K562 (cell line): ENCODE data around the gene HK1. TPM values are rescaled to one million over a fixed set of nuclear protein-coding genes. Genes with fewer than 3 reads are reported as not detected.

Source experiments
- ATAC-seq: fragments of 200-7000 bp; cut with Tn5 transposase; 3 replicates; pipeline ENCODE4 v1.9.1; 2020; ENCODE audit warnings: moderate library complexity
- BruUV-seq: library from RNA; stranded (reverse); fragments of 400-500 nt; replicated peaks from 2 replicates; lab custom pipeline; 2021; lab: Mats Ljungman, UMichigan
- CTCF ChIA-PET: fragments of 300-600 bp; formaldehyde crosslinking; extraction: SDS; loops from one replicate; lab custom pipeline; 2021; ENCODE audit warnings: low intra/inter-chr PET ratio; lab: Yijun Ruan, JAX
- POLR2A ChIA-PET: fragments of 300-600, 350-650 bp; sonication (Branson Sonifier 250); formaldehyde crosslinking; extraction: SDS; loops from one replicate; lab custom pipeline; 2021; ENCODE audit warnings: antibody characterized with exemption, inconsistent platforms; lab: Yijun Ruan, JAX
- DNase-seq, 4 experiments: peaks; one replicate each; pipeline versions ENCODE4 v3.0.0 to v3.0.0-alpha.2; 2011 to 2018; ENCODE audit warnings: low spot score in 3 of 4, mixed read lengths in 3 of 4; ENCODE audit errors: extremely low read depth in 1 of 4
- FAIRE-seq: peaks from 2 replicates; lab custom pipeline; 2011; peaks lifted over from hg19 to GRCh38; lab: Jason Lieb, UNC
- H2AFZ ChIP-seq: 2 replicates; pipeline ENCODE4 v1.6.0; 2011; ENCODE audit warnings: low read depth, low read length, control low read depth, inconsistent platforms
- H3K27ac ChIP-seq: fragments of 200-600 bp; 3 replicates; pipeline ENCODE4 v1.8.0; 2011; ENCODE audit warnings: low read depth, mild to moderate bottlenecking, control low read depth, inconsistent platforms, low read length, moderate library complexity, mixed read lengths; ENCODE audit errors: extremely low read depth
- H3K27me3 ChIP-seq, 2 experiments: fragments of 300-600 bp in 1 of 2; 2 replicates in 1 of 2; 3 replicates in 1 of 2; pipeline versions ENCODE4 v1.6.0 to v1.8.0; 2011; ENCODE audit warnings: inconsistent platforms in 2 of 2, low read length in 2 of 2, mild to moderate bottlenecking in 1 of 2, mixed read lengths in 1 of 2, moderate library complexity in 1 of 2; ENCODE audit not compliant: control insufficient read depth in 2 of 2, insufficient read depth in 2 of 2
- H3K36me3 ChIP-seq: fragments of 300-600 bp; 3 replicates; pipeline ENCODE4 v1.8.0; 2011; ENCODE audit warnings: mild to moderate bottlenecking, low read length, inconsistent platforms; ENCODE audit not compliant: control insufficient read depth, insufficient read depth
- H3K4me1 ChIP-seq, 2 experiments: fragments of 200-600 bp in 1 of 2; replicated peaks in 1 of 2; 2 replicates in 1 of 2; 3 replicates in 1 of 2; pipeline versions ENCODE4 v1.5.1 to v1.8.0; 2011; ENCODE audit warnings: inconsistent platforms in 2 of 2, low read length in 2 of 2, mild to moderate bottlenecking in 1 of 2, mixed read lengths in 1 of 2, moderate library complexity in 1 of 2; ENCODE audit not compliant: control insufficient read depth in 2 of 2, insufficient read depth in 2 of 2
- H3K4me2 ChIP-seq: 2 replicates; pipeline ENCODE4 v1.6.1; 2011; ENCODE audit warnings: low read length, control low read depth, inconsistent platforms, mixed read lengths; ENCODE audit not compliant: insufficient read depth
- H3K4me3 ChIP-seq: fragments of 200-600 bp; sonication (generic), shearing (Covaris generic); 2 replicates; pipeline ENCODE4 v1.5.1; 2016; ENCODE audit warnings: control low read depth, inconsistent platforms
- H3K79me2 ChIP-seq: fragments of 200-600 bp; 3 replicates; pipeline ENCODE4 v1.8.0; 2011; ENCODE audit warnings: low read length, inconsistent platforms; ENCODE audit not compliant: control insufficient read depth, insufficient read depth
- H3K9ac ChIP-seq, 2 experiments: 2 replicates each; pipeline versions ENCODE4 v1.6.0 to v1.6.1; 2011; ENCODE audit warnings: low read depth in 2 of 2, low read length in 2 of 2, control low read depth in 1 of 2, inconsistent platforms in 1 of 2, mild to moderate bottlenecking in 1 of 2, mixed read lengths in 1 of 2; ENCODE audit not compliant: insufficient read depth in 1 of 2
- H3K9me1 ChIP-seq: one replicate; pipeline ENCODE4 v1.6.0; 2011; ENCODE audit warnings: inconsistent platforms, mild to moderate bottlenecking, low read length, moderate library complexity; ENCODE audit not compliant: control insufficient read depth, insufficient read depth
- H3K9me3 ChIP-seq: replicated peaks from 2 replicates; pipeline ENCODE4 v1.5.1; 2011; ENCODE audit warnings: low read depth, low read length, inconsistent platforms; ENCODE audit not compliant: control insufficient read depth, insufficient read depth
- H4K20me1 ChIP-seq: replicated peaks from 2 replicates; pipeline ENCODE4 v1.6.1; 2011; ENCODE audit warnings: low read length, inconsistent platforms, mixed read lengths; ENCODE audit not compliant: control insufficient read depth, insufficient read depth
- CLOCK ChIP-seq: fragments of 250-450 bp; sonication (Bioruptor Pico); IDR thresholded peaks from 2 replicates; pipeline ENCODE4 v1.4.0; 2020; ENCODE audit warnings: mild to moderate bottlenecking, moderate library complexity, borderline replicate concordance
- CREB3 ChIP-seq: fragments of 450-650 bp; conservative IDR thresholded peaks from 2 replicates; pipeline ENCODE4 v1.6.1; 2016; ENCODE audit warnings: missing genetic modification characterization, low read depth, mild to moderate bottlenecking, missing compliant biosample characterization, moderate library complexity
- ESRRA ChIP-seq: fragments of 450-650 bp; IDR thresholded peaks from 2 replicates; pipeline ENCODE4 v1.6.1; 2014; ENCODE audit warnings: low read depth, mild to moderate bottlenecking, moderate library complexity, borderline replicate concordance
- FOXJ2 ChIP-seq: fragments of 200-800 bp; sonication (Bioruptor generic); IDR thresholded peaks from 2 replicates; pipeline ENCODE4 v1.6.1; 2016; ENCODE audit warnings: missing genetic modification characterization, missing compliant biosample characterization
- KDM5B ChIP-seq: fragments of 200-600 bp; sonication (generic); IDR thresholded peaks from 2 replicates; pipeline ENCODE4 v1.6.1; 2012; ENCODE audit warnings: low read depth, mild to moderate bottlenecking, moderate library complexity, low read length, control low read depth, inconsistent platforms; ENCODE audit not compliant: insufficient replicate concordance
- MCM5 ChIP-seq: fragments of 450-650 bp; IDR thresholded peaks from 2 replicates; pipeline ENCODE4 v1.6.1; 2016; ENCODE audit warnings: low read depth
- MTA2 ChIP-seq: fragments of 450-650 bp; IDR thresholded peaks from 2 replicates; pipeline ENCODE4 v1.6.1; 2016; ENCODE audit warnings: low read depth
- NUFIP1 ChIP-seq: fragments of 450-650 bp; IDR thresholded peaks from 2 replicates; pipeline ENCODE4 v1.6.1; 2018; ENCODE audit not compliant: partially characterized antibody
- RBM25 ChIP-seq: fragments of 200-400 bp; formaldehyde crosslinking; IDR thresholded peaks from 2 replicates; pipeline ENCODE4 v1.6.1; 2018; ENCODE audit warnings: low read length, low read depth, moderate library complexity; ENCODE audit not compliant: severe bottlenecking
- TSC22D4 ChIP-seq: fragments of 450-650 bp; IDR thresholded peaks from 2 replicates; pipeline ENCODE4 v1.6.1; 2016; ENCODE audit warnings: missing genetic modification characterization, missing biosample characterization, control low read depth
- ZNF174 ChIP-seq: fragments of 250-450 bp; sonication (Bioruptor Pico); IDR thresholded peaks from 2 replicates; pipeline ENCODE4 v1.4.0; 2020; ENCODE audit warnings: mild to moderate bottlenecking
- WGBS: fragments of 100-300 bp; shearing (Covaris generic); methylation state at CpG from one replicate; pipeline ENCODE4 v1.1.6; 2016; ENCODE audit warnings: low coverage, mixed read lengths; ENCODE audit not compliant: insufficient coverage; ENCODE audit errors: missing lambda C conversion rate; 5-methylcytosine and 5-hydroxymethylcytosine counted together
- in situ Hi-C: fragments of 300-500 bp; cut with MboI; formaldehyde crosslinking; loops from 4 replicates; pipeline ENCODE4 v1.15.0; 2018; ENCODE audit warnings: inconsistent platforms, mixed read lengths
- intact Hi-C: fragments of 100-400 bp; cut with micrococcal nuclease; formaldehyde crosslinking; loops from 2 replicates; pipeline ENCODE4 v1.14.2; 2022
- polyA plus RNA-seq, 8 experiments: library from polyadenylated mRNA; depleted of rRNA in 4 of 8; stranded (reverse) in 5 of 8; unstranded in 3 of 8; fragments of >200 nt; fragmentation: Nextera tagmentation in 2 of 8; fragmentation: Illumina TruSeq in 1 of 8; extraction: Ambion mirVana in 2 of 8; extraction: Trizol in 1 of 8; gene quantifications; 2 replicates each; pipeline versions ENCODE4 v1.2.1 to v1.2.3, GENCODE V29; 2011 to 2014; ENCODE audit warnings: inconsistent platforms in 1 of 8, missing spikeins in 1 of 8
- total RNA-seq, 7 experiments: library from RNA; depleted of rRNA in 6 of 7; stranded (reverse); fragments of >200 nt in 6 of 7; fragmentation: Illumina TruSeq in 2 of 7; extraction: Trizol in 2 of 7; gene quantifications; 2 replicates each; pipeline versions ENCODE4 v1.2.1 to v1.2.3, GENCODE V29; 2011 to 2021; ENCODE audit warnings: low replicate concordance in 1 of 7
- TF ChIP-seq, protein P1 (sequence below): fragments of 450-650 bp; IDR thresholded peaks from 2 replicates; pipeline ENCODE4 v1.6.1; 2016; ENCODE audit warnings: mild to moderate bottlenecking
- TF ChIP-seq, protein P2 (sequence below): fragments of 450-650 bp; IDR thresholded peaks from 2 replicates; pipeline ENCODE4 v1.6.1; 2016; ENCODE audit warnings: missing biosample characterization, missing genetic modification characterization

Gene HK1
- total and polyA plus RNA-seq, 9 of the 15 experiments (the other 6 are each of a cell fraction or from before 2014, with no cell fraction given) = 29.2 to 444 (median 193) TPM

DNA sequence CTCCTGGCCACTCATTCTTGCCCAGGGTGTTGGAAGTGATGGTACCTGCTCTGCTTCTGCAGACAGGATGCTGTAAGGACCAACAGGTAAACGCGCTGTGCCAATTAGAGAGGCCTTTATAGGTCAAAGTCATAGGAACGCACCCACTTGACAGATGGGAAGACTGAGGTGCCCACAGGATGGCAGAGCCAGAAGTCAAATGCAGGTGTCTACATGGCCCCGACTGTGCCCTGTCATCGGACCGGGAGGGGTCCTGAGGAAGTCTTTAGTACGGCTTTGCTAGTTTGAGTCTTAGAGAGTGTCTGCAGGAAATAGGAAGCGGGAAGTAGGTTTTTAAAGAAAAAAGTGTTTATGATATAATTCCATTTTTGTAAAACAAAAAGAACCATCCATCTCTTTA, 57.3 kb downstream of the HK1 start (continued):
- no peak for TF ChIP-seq TSC22D4

- H3K36me3 ChIP-seq = peaks cover 59% of the 10 kb centered on the region
- H3K27ac ChIP-seq = no peak overlapping the region
- intact Hi-C loops (no loop called here), in situ Hi-C loops (no loop called here)
- WGBS = 58% methylated on average over 2 of the region's 2 CpGs
- ATAC-seq = no peak
- ChIA-PET POLR2A (interaction anchor here (0.6 to 2.2 kb wide), 7 partner anchors 8 to 952 kb away, joined by 3 to 10 read pairs (median 3); partner anchors contain the start of gene HK1), CTCF (no interaction called here)
- no peaks in the 10 kb centered on the region for H3K9me1 ChIP-seq
- peak overlapping the region; percentile 14; the same call in 1 of the 2 replicates for H3K4me2 ChIP-seq
- H2AFZ ChIP-seq = no peak overlapping the region
- H3K9me3 ChIP-seq = no peaks in the 10 kb centered on the region
- no TSS peak for BruUV-seq
- no peak overlapping the region for H3K4me3 ChIP-seq
- H3K79me2 ChIP-seq = peaks cover 98% of the 10 kb centered on the region
- FAIRE-seq = no peak
- H3K9ac ChIP-seq = peak overlapping the region in 1 of 2 experiments; percentile 8; a peak in 1 of 4 replicates
- no peak for DNase-seq
- H3K27me3 ChIP-seq = no peaks in the 10 kb centered on the region
- peaks cover 56 to 58% of the 10 kb centered on the region in 2 experiments for H3K4me1 ChIP-seq
- H4K20me1 ChIP-seq = peaks cover 48% of the 10 kb centered on the region
- no peak for TF ChIP-seq MCM5
- TF ChIP-seq CLOCK (CRISPR knock-in tag) = no peak
- TF ChIP-seq KDM5B = no peak
- TF ChIP-seq, protein P1, sequence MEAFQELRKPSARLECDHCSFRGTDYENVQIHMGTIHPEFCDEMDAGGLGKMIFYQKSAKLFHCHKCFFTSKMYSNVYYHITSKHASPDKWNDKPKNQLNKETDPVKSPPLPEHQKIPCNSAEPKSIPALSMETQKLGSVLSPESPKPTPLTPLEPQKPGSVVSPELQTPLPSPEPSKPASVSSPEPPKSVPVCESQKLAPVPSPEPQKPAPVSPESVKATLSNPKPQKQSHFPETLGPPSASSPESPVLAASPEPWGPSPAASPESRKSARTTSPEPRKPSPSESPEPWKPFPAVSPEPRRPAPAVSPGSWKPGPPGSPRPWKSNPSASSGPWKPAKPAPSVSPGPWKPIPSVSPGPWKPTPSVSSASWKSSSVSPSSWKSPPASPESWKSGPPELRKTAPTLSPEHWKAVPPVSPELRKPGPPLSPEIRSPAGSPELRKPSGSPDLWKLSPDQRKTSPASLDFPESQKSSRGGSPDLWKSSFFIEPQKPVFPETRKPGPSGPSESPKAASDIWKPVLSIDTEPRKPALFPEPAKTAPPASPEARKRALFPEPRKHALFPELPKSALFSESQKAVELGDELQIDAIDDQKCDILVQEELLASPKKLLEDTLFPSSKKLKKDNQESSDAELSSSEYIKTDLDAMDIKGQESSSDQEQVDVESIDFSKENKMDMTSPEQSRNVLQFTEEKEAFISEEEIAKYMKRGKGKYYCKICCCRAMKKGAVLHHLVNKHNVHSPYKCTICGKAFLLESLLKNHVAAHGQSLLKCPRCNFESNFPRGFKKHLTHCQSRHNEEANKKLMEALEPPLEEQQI = no peak
- TF ChIP-seq ESRRA = no peak
- TF ChIP-seq NUFIP1 = no peak
- no peak for TF ChIP-seq ZNF174 (CRISPR knock-in tag)
- TF ChIP-seq CREB3 (tag) = no peak
- TF ChIP-seq, protein P2, sequence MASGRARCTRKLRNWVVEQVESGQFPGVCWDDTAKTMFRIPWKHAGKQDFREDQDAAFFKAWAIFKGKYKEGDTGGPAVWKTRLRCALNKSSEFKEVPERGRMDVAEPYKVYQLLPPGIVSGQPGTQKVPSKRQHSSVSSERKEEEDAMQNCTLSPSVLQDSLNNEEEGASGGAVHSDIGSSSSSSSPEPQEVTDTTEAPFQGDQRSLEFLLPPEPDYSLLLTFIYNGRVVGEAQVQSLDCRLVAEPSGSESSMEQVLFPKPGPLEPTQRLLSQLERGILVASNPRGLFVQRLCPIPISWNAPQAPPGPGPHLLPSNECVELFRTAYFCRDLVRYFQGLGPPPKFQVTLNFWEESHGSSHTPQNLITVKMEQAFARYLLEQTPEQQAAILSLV = no peak
- TF ChIP-seq FOXJ2 = no peak
- TF ChIP-seq MTA2 = no peak
- TF ChIP-seq RBM25 = peak; percentile 89
These were observed 58.6 kb downstream of the HK1 start for GRCh38 chr10:69336952-69337295.
